Testis (tissue), 3 donors: ENCODE data around the gene IRAG1. TPM values are rescaled to one million over a fixed set of nuclear protein-coding genes. Genes with fewer than 3 reads are reported as not detected.

Experiments used
- DNase-seq: peaks from one replicate; pipeline ENCODE4 v3.0.0-alpha.2; 2019
- H3K27ac ChIP-seq, 2 donors: fragments of 200-600 bp; sonication (generic); one replicate each; pipeline ENCODE4 v1.5.1; 2019
- H3K27me3 ChIP-seq: fragments of 200-600 bp; sonication (generic); one replicate; pipeline ENCODE4 v1.5.1; 2019
- H3K36me3 ChIP-seq: fragments of 200-600 bp; sonication (generic); one replicate; pipeline ENCODE4 v1.5.1; 2017; ENCODE audit warnings: low read depth; ENCODE audit errors: missing control alignments
- H3K4me1 ChIP-seq: fragments of 200-600 bp; sonication (generic); one replicate; pipeline ENCODE4 v1.5.1; 2019
- H3K4me3 ChIP-seq, 2 donors: fragments of 200-600 bp; sonication (generic); one replicate each; pipeline ENCODE4 v1.5.1; 2017 to 2019
- H3K9me3 ChIP-seq: fragments of 200-600 bp; sonication (generic); one replicate; pipeline ENCODE4 v1.5.1; 2017
- POLR2A ChIP-seq: fragments of 450-650 bp; IDR thresholded peaks from one replicate; pipeline ENCODE4 v1.6.1; 2017; ENCODE audit warnings: antibody characterized with exemption, mild to moderate bottlenecking, moderate library complexity
- WGBS, 2 donors: methylation state at CpG; one replicate each; pipeline ENCODE4 v1.1.5; 2018; 5-methylcytosine and 5-hydroxymethylcytosine counted together
- intact Hi-C: fragments of 100-400 bp; cut with DNase I; formaldehyde crosslinking; loops from one replicate; pipeline ENCODE4 v1.15.1; 2023; ENCODE audit warnings: low total_unique reads
- polyA plus RNA-seq: library from polyadenylated mRNA; stranded (reverse); fragments of 350-450 nt; fragmentation: Illumina TruSeq; extraction: RNeasy Lipid Tissue Mini Kit (QIAGEN cat#74804); gene quantifications from one replicate; pipeline ENCODE4 v1.2.3, GENCODE V29; 2014; ENCODE audit warnings: low read depth, low replicate concordance; ENCODE audit not compliant: insufficient read depth
- total RNA-seq, 2 donors: library from RNA; depleted of rRNA; stranded (reverse); fragments of >200 nt; gene quantifications; one replicate each; pipeline ENCODE4 v1.2.3, GENCODE V29; 2016
- TF ChIP-seq, protein P1 (sequence below), 3 experiments: fragments of 450-650 bp in 2 of 3; fragments of 200-600 bp in 1 of 3; sonication (generic) in 1 of 3; IDR thresholded peaks; one replicate each; pipeline ENCODE4 v1.5.1; 2016 to 2019; ENCODE audit warnings: antibody characterized with exemption in 3 of 3, mild to moderate bottlenecking in 2 of 3, moderate library complexity in 1 of 3

IRAG1 gene
- total and polyA plus RNA-seq, 3 donors from 2014 or later: 17.7 to 28.6 (median 23.1) TPM

GRCh38 chr11:10709299-10710086 lies 15.9 kb upstream of the IRAG1 start:
- intact Hi-C loops: no loop called here
- Histone ChIP-seq H3K4me3 (no peak overlapping the region), H3K9me3 (no peaks in the 10 kb centered on the region), H3K36me3 (no peaks in the 10 kb centered on the region), H3K27me3 (no peaks in the 10 kb centered on the region), H3K4me1 (peaks cover 8% of the 10 kb centered on the region), H3K27ac (peak overlapping the region in 1 of 2 donors; percentile 35)
- no peak for DNase-seq
- 61 to 64% methylated on average over 5 of the region's 5 CpGs for WGBS, 2 donors
- TF ChIP-seq, protein P1, sequence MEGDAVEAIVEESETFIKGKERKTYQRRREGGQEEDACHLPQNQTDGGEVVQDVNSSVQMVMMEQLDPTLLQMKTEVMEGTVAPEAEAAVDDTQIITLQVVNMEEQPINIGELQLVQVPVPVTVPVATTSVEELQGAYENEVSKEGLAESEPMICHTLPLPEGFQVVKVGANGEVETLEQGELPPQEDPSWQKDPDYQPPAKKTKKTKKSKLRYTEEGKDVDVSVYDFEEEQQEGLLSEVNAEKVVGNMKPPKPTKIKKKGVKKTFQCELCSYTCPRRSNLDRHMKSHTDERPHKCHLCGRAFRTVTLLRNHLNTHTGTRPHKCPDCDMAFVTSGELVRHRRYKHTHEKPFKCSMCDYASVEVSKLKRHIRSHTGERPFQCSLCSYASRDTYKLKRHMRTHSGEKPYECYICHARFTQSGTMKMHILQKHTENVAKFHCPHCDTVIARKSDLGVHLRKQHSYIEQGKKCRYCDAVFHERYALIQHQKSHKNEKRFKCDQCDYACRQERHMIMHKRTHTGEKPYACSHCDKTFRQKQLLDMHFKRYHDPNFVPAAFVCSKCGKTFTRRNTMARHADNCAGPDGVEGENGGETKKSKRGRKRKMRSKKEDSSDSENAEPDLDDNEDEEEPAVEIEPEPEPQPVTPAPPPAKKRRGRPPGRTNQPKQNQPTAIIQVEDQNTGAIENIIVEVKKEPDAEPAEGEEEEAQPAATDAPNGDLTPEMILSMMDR (IDR thresholded peaks at IDR 0.05): no peak
- no peak for TF ChIP-seq POLR2A

GRCh38 chr11:10708131-10708530 lies 14.6 kb upstream of the IRAG1 start:
- DNase-seq: peak; percentile 43
- TF ChIP-seq, protein P1 (IDR thresholded peaks at IDR 0.05): no peak
- TF ChIP-seq POLR2A: no peak
- Histone ChIP-seq H3K36me3 (no peaks in the 10 kb centered on the region), H3K27ac (no peak overlapping the region), H3K27me3 (no peaks in the 10 kb centered on the region), H3K4me1 (peaks cover 7% of the 10 kb centered on the region), H3K9me3 (no peaks in the 10 kb centered on the region), H3K4me3 (no peak overlapping the region)
- intact Hi-C loops: no loop called here
- WGBS, 2 donors: 70 to 73% methylated on average over 3 of the region's 3 CpGs

DNA sequence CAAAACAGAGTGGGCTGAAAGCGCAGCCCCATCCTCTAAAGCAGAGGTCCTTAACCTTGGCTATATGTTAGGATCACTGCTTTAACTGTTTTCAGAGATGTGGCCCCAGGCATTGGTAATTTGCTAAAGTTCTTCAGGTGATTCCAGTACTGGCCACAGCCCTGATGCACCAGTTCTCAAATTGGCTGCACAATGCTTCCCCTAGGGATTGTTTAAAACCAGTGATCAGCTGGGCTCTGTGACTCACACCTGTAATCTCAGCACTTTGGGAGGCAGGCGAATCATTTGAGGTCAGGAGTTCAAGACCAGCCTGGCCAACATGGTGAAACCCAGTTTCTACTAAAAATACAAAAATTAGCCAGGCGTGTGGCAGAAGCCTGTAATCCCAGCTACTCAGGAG lies 8.4 kb upstream of the IRAG1 start:
- intact Hi-C loops: no loop called here
- TF ChIP-seq, protein P1 (IDR thresholded peaks at IDR 0.05): no peak
- TF ChIP-seq POLR2A: no peak
- WGBS, 2 donors: 77 to 97% methylated on average over 3 of the region's 3 CpGs

DNA sequence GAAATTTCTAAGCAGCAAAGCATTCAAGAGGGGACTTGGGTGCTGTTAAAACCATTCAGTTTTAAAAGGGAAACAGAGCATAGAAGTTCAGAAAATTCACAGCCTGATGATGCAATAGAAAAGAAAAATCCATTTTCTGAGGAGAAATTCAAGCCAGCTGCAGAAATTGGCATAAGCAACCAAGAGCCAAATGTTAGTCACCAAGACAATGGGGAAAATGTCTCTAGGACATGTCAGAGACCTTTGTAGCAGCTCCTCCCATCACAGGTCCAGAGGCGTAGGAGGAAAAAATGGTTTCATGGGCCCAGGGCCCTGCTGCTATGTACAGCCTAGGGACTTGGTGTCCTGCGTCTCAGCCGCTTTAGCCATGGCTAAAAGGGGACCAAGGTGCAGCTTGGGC lies 5.5 kb upstream of the IRAG1 start:
- H3K4me3 ChIP-seq: no peak overlapping the region
- DNase-seq: no peak
- no peaks in the 10 kb centered on the region for H3K27me3 ChIP-seq
- TF ChIP-seq, protein P1 (IDR thresholded peaks at IDR 0.05): no peak
- TF ChIP-seq POLR2A: no peak
- no peak overlapping the region for H3K27ac ChIP-seq
- intact Hi-C loops: no loop called here
- peaks cover 6% of the 10 kb centered on the region for H3K4me1 ChIP-seq
- WGBS, 2 donors: 89 to 100% methylated on average over 3 of the region's 3 CpGs
- H3K36me3 ChIP-seq: no peaks in the 10 kb centered on the region
- no peaks in the 10 kb centered on the region for H3K9me3 ChIP-seq

More for the DNA sequence above, 8.4 kb upstream of the IRAG1 start:
- no peaks in the 10 kb centered on the region for H3K9me3 ChIP-seq
- no peak overlapping the region for H3K4me3 ChIP-seq
- H3K27ac ChIP-seq: no peak overlapping the region
- no peaks in the 10 kb centered on the region for H3K4me1 ChIP-seq
- H3K36me3 ChIP-seq: no peaks in the 10 kb centered on the region
- no peaks in the 10 kb centered on the region for H3K27me3 ChIP-seq
- DNase-seq: no peak

DNA sequence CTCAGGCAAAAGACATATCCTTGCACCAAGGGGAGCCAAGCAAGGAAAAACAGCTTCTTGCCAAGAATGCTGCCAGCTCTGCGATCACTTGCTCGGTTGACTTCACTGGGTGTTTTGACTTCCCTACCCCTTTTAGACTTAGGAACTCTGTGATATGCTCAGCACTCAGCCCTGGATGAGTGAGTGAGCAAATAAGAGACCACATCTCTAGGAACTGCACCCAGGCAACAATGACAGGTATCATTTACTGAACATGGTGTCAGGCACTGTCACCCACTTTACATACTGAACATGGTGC lies 3.7 kb upstream of the IRAG1 start:
- intact Hi-C loops: no loop called here
- peak overlapping the region in 1 of 2 donors; percentile 75 for H3K27ac ChIP-seq
- H3K27me3 ChIP-seq: no peaks in the 10 kb centered on the region
- H3K4me1 ChIP-seq: peaks cover 6% of the 10 kb centered on the region
- H3K4me3 ChIP-seq: no peak overlapping the region
- TF ChIP-seq POLR2A: no peak
- TF ChIP-seq, protein P1 (IDR thresholded peaks at IDR 0.05): no peak
- H3K9me3 ChIP-seq: no peaks in the 10 kb centered on the region
- DNase-seq: no peak
- H3K36me3 ChIP-seq: no peaks in the 10 kb centered on the region
- 53 to 78% methylated on average over 2 of the region's 2 CpGs for WGBS, 2 donors
